Measurements from ENCODE around the gene C16orf87.

Gene C16orf87

DNA sequence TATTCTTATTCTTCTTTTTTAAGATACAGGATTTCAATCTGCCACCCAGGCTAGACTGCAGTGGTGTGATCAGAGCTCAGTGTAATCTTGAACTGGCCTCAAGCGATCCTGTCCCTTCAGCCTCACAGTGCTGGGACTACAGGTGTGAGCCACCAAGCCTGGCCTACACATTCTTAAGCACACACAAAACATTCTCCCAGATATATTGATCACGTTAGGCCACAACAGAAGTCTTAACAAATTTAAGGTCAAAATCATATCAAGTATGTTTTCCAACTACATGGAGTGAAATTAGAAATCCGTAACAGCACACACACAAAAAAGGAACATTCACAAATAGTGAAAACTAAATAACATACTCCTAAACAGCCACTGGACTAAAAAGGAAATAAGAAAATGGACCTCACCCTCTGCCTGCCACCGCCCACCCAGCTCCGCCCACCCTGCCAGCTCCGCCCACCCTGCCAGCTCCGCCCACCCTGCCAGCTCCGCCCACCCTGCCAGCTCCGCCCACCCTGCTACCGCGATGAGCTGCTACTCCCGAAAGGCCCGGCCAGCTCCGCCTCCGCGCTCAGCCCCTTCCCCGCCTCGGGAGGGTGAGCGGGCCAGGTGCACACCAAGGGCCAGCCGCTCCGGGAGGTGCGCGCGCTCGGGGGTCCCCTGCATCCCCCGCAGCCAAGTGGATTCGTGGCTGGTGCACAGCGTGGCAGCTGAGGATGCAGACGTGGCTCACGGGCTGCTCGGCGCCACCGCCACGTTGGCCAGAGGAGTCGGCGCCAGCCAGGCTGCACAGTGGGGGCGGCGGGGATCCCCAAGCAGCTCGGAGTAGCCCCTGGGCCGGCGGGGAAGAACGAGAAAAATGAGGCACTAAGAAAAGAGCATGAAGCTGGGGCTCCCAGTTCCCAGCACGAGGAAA, 41.2 kb downstream of the C16orf87 start:
- DNase-seq (peak; percentile 20), ATAC-seq (ENCODE audit: insufficient read depth, low read depth) (peak; percentile 57; the same call in 2 of the 3 replicates)
- TF ChIP-seq, protein P1, sequence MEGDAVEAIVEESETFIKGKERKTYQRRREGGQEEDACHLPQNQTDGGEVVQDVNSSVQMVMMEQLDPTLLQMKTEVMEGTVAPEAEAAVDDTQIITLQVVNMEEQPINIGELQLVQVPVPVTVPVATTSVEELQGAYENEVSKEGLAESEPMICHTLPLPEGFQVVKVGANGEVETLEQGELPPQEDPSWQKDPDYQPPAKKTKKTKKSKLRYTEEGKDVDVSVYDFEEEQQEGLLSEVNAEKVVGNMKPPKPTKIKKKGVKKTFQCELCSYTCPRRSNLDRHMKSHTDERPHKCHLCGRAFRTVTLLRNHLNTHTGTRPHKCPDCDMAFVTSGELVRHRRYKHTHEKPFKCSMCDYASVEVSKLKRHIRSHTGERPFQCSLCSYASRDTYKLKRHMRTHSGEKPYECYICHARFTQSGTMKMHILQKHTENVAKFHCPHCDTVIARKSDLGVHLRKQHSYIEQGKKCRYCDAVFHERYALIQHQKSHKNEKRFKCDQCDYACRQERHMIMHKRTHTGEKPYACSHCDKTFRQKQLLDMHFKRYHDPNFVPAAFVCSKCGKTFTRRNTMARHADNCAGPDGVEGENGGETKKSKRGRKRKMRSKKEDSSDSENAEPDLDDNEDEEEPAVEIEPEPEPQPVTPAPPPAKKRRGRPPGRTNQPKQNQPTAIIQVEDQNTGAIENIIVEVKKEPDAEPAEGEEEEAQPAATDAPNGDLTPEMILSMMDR (IDR thresholded peaks at IDR 0.05; ENCODE audit: borderline replicate concordance, extremely low read depth, low read length, poor library complexity, severe bottlenecking), result no peak
- no peak for TF ChIP-seq EZH2 (IDR thresholded peaks at IDR 0.05; ENCODE audit: borderline replicate concordance, low read depth, low read length, severe bottlenecking)
- Histone ChIP-seq H3K27ac (ENCODE audit: low read length) (no peak overlapping the region), H3K4me3 (ENCODE audit: low read depth in 1 of 2, low read length in 2 of 2) (no peak overlapping the region), H3K79me2 (ENCODE audit: insufficient read depth, low read length) (no peaks in the 10 kb centered on the region), H3K9ac (ENCODE audit: low read depth, low read length) (no peak overlapping the region), H3K4me2 (ENCODE audit: insufficient read depth, low read length) (no peak overlapping the region), H3K27me3 (ENCODE audit: insufficient read depth, low read length, poor library complexity) (no peaks in the 10 kb centered on the region), H4K20me1 (ENCODE audit: insufficient read depth, low read length) (no peaks in the 10 kb centered on the region), H3K36me3 (ENCODE audit: insufficient read depth, low read length) (no peaks in the 10 kb centered on the region), H3K4me1 (ENCODE audit: insufficient read depth, low read length) (no peaks in the 10 kb centered on the region), H3K9me3 (ENCODE audit: insufficient read depth, low read length, severe bottlenecking) (no peaks in the 10 kb centered on the region), H2AFZ (ENCODE audit: low read depth, low read length) (no peak overlapping the region)

DNA sequence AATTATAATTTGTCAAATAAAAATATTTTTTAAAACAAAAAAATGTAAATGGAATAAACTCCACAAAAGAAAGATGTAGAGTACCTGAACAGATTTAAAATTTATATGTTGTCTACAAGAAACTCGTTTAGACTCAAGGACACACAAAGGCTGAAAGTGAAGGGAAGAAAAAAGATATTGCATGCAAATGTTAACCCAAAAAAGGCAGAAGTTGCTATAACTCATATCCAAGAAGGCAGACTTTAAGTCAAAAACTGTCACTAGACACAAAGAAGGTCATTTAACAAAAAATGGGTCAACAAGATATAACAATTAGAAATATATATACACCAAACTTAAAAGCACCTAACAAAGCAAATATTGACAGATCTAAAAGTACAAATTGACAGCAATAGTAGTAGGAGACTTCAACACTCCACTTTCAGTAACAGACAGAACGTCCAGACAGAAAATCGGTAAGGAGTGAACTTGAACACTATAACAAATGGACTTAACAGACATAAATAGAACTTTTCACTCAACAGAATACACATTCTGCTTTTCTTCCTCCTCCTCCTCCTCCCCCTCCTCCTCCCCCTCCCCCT, 42.0 kb downstream of the C16orf87 start:
- no peak overlapping the region for H3K4me2 ChIP-seq (ENCODE audit: insufficient read depth, low read length)
- TF ChIP-seq EZH2 (IDR thresholded peaks at IDR 0.05; ENCODE audit: borderline replicate concordance, low read depth, low read length, severe bottlenecking), result no peak
- TF ChIP-seq, protein P1 (IDR thresholded peaks at IDR 0.05; ENCODE audit: borderline replicate concordance, extremely low read depth, low read length, poor library complexity, severe bottlenecking), result no peak
- no peaks in the 10 kb centered on the region for H4K20me1 ChIP-seq (ENCODE audit: insufficient read depth, low read length)
- no peak for DNase-seq
- no peak overlapping the region for H2AFZ ChIP-seq (ENCODE audit: low read depth, low read length)
- ATAC-seq (ENCODE audit: insufficient read depth, low read depth), result no peak
- no peaks in the 10 kb centered on the region for H3K9me3 ChIP-seq (ENCODE audit: insufficient read depth, low read length, severe bottlenecking)
- no peaks in the 10 kb centered on the region for H3K79me2 ChIP-seq (ENCODE audit: insufficient read depth, low read length)
- H3K9ac ChIP-seq (ENCODE audit: low read depth, low read length), result no peak overlapping the region
- H3K27ac ChIP-seq (ENCODE audit: low read length), result no peak overlapping the region
- no peaks in the 10 kb centered on the region for H3K27me3 ChIP-seq (ENCODE audit: insufficient read depth, low read length, poor library complexity)
- no peaks in the 10 kb centered on the region for H3K36me3 ChIP-seq (ENCODE audit: insufficient read depth, low read length)
- H3K4me3 ChIP-seq (ENCODE audit: low read depth in 1 of 2, low read length in 2 of 2), result no peak overlapping the region
- H3K4me1 ChIP-seq (ENCODE audit: insufficient read depth, low read length), result no peaks in the 10 kb centered on the region

DNA sequence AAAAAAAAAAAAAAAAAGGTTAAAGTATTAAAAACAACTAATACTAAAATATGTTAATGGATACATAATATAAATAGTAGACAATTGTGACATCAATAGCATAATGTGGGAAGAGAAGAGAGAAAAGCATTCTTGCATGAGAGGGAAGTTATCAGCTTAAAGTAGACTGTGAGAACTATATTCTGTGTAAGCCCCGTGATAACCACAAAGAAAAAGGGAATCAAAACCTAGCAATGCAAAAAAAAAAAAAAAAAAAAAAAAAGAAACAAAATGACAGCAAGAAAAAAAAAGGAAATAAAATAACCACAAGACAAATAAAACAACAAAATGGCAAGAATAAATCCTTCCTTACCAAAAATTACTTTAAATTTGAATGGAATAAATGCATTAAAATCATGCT, 43.1 kb downstream of the C16orf87 start:
- no peak overlapping the region for H2AFZ ChIP-seq (ENCODE audit: low read depth, low read length)
- TF ChIP-seq, protein P1 (IDR thresholded peaks at IDR 0.05; ENCODE audit: borderline replicate concordance, extremely low read depth, low read length, poor library complexity, severe bottlenecking), result no peak
- no peak for TF ChIP-seq EZH2 (IDR thresholded peaks at IDR 0.05; ENCODE audit: borderline replicate concordance, low read depth, low read length, severe bottlenecking)
- H3K9me3 ChIP-seq (ENCODE audit: insufficient read depth, low read length, severe bottlenecking), result no peaks in the 10 kb centered on the region
- no peak overlapping the region for H3K4me3 ChIP-seq (ENCODE audit: low read depth in 1 of 2, low read length in 2 of 2)
- H3K4me1 ChIP-seq (ENCODE audit: insufficient read depth, low read length), result no peaks in the 10 kb centered on the region
- no peak overlapping the region for H3K9ac ChIP-seq (ENCODE audit: low read depth, low read length)
- no peaks in the 10 kb centered on the region for H4K20me1 ChIP-seq (ENCODE audit: insufficient read depth, low read length)
- H3K79me2 ChIP-seq (ENCODE audit: insufficient read depth, low read length), result no peaks in the 10 kb centered on the region
- no peak overlapping the region for H3K27ac ChIP-seq (ENCODE audit: low read length)
- DNase-seq (no peak), ATAC-seq (ENCODE audit: insufficient read depth, low read depth) (no peak)
- no peaks in the 10 kb centered on the region for H3K27me3 ChIP-seq (ENCODE audit: insufficient read depth, low read length, poor library complexity)
- no peaks in the 10 kb centered on the region for H3K36me3 ChIP-seq (ENCODE audit: insufficient read depth, low read length)
- H3K4me2 ChIP-seq (ENCODE audit: insufficient read depth, low read length), result no peak overlapping the region

All from DND-41 (cell line).